ENCODE data around the gene MUC5B. TPM values are rescaled to one million over a fixed set of nuclear protein-coding genes. Genes with fewer than 3 reads are reported as not detected.

The MUC5B gene
- total RNA-seq, 1 donor from 2014 or later = 1.2 TPM

GRCh38 chr11:1226986-1227550 lies 4.2 kb downstream of the MUC5B start:
- no peaks in the 10 kb centered on the region for H3K36me3 ChIP-seq
- DNase-seq = no peak
- no peak for TF ChIP-seq CTCF (IDR thresholded peaks at IDR 0.05)
- no peaks in the 10 kb centered on the region for H3K4me1 ChIP-seq
- H3K9me3 ChIP-seq = no peaks in the 10 kb centered on the region
- H3K27ac ChIP-seq = no peak overlapping the region
- peaks cover 21% of the 10 kb centered on the region for H3K27me3 ChIP-seq
- no peak for ATAC-seq
- intact Hi-C loops (cut with DNase I) = no loop called here
- H3K4me3 ChIP-seq = no peak overlapping the region

- H3K9me3 ChIP-seq = no peaks in the 10 kb centered on the region
- H3K27me3 ChIP-seq = peaks cover 15% of the 10 kb centered on the region
- no peak overlapping the region for H3K27ac ChIP-seq
- no peak for ATAC-seq
- H3K4me3 ChIP-seq = no peak overlapping the region
- intact Hi-C loops (cut with DNase I) = no loop called here
- no peaks in the 10 kb centered on the region for H3K36me3 ChIP-seq
- DNase-seq = peak; percentile 60
- H3K4me1 ChIP-seq = no peaks in the 10 kb centered on the region
- no peak for TF ChIP-seq CTCF (IDR thresholded peaks at IDR 0.05)
Observed at GRCh38 chr11:1227551-1228100, 4.8 kb downstream of the MUC5B start.

GRCh38 chr11:1228101-1228821 lies 5.4 kb downstream of the MUC5B start:
- intact Hi-C loops (cut with DNase I) = no loop called here
- TF ChIP-seq CTCF (IDR thresholded peaks at IDR 0.05) = no peak
- Histone ChIP-seq H3K27ac (no peak overlapping the region), H3K36me3 (no peaks in the 10 kb centered on the region), H3K9me3 (no peaks in the 10 kb centered on the region), H3K27me3 (peaks cover 9% of the 10 kb centered on the region), H3K4me1 (no peaks in the 10 kb centered on the region), H3K4me3 (no peak overlapping the region)
- DNase-seq = peak; percentile 62
- no peak for ATAC-seq

GRCh38 chr11:1228921-1229451 lies 6.1 kb downstream of the MUC5B start:
- Histone ChIP-seq H3K27ac (no peak overlapping the region), H3K4me1 (no peaks in the 10 kb centered on the region), H3K9me3 (no peaks in the 10 kb centered on the region), H3K27me3 (peaks cover 2% of the 10 kb centered on the region), H3K4me3 (no peak overlapping the region), H3K36me3 (no peaks in the 10 kb centered on the region)
- ATAC-seq (no peak), DNase-seq (peak; percentile 61)
- intact Hi-C loops (cut with DNase I) = no loop called here
- TF ChIP-seq CTCF (IDR thresholded peaks at IDR 0.05) = no peak

GRCh38 chr11:1229471-1230120 lies 6.7 kb downstream of the MUC5B start:
- Histone ChIP-seq H3K4me3 (no peak overlapping the region), H3K27ac (no peak overlapping the region), H3K36me3 (no peaks in the 10 kb centered on the region), H3K4me1 (no peaks in the 10 kb centered on the region), H3K9me3 (no peaks in the 10 kb centered on the region), H3K27me3 (no peaks in the 10 kb centered on the region)
- no peak for DNase-seq
- TF ChIP-seq CTCF (IDR thresholded peaks at IDR 0.05) = no peak
- ATAC-seq = no peak
- intact Hi-C loops (cut with DNase I) = no loop called here

Measured in upper lobe of right lung (tissue), 1 donor.